Esophagus squamous epithelium (tissue), 4 donors: ENCODE measurements around the gene SMAP2.

Experiments used
- POLR2A ChIP-seq, 4 donors: fragments of 450-650 bp; IDR thresholded peaks; one replicate each; pipeline ENCODE4 v1.6.1; 2017; ENCODE audit warnings: antibody characterized with exemption in 4 of 4, mild to moderate bottlenecking in 4 of 4, moderate library complexity in 3 of 4
- TF ChIP-seq, protein P1 (sequence below), 6 experiments: fragments of 450-650 bp in 4 of 6; fragments of 200-600 bp in 2 of 6; sonication (generic) in 2 of 6; IDR thresholded peaks; one replicate each; pipeline ENCODE4 v1.5.1; 2016 to 2019; ENCODE audit warnings: antibody characterized with exemption in 6 of 6, mild to moderate bottlenecking in 4 of 6, moderate library complexity in 4 of 6

- TF ChIP-seq, protein P1, sequence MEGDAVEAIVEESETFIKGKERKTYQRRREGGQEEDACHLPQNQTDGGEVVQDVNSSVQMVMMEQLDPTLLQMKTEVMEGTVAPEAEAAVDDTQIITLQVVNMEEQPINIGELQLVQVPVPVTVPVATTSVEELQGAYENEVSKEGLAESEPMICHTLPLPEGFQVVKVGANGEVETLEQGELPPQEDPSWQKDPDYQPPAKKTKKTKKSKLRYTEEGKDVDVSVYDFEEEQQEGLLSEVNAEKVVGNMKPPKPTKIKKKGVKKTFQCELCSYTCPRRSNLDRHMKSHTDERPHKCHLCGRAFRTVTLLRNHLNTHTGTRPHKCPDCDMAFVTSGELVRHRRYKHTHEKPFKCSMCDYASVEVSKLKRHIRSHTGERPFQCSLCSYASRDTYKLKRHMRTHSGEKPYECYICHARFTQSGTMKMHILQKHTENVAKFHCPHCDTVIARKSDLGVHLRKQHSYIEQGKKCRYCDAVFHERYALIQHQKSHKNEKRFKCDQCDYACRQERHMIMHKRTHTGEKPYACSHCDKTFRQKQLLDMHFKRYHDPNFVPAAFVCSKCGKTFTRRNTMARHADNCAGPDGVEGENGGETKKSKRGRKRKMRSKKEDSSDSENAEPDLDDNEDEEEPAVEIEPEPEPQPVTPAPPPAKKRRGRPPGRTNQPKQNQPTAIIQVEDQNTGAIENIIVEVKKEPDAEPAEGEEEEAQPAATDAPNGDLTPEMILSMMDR (IDR thresholded peaks at IDR 0.05), result no peak
- no peak for TF ChIP-seq POLR2A (IDR thresholded peaks at IDR 0.05)
These were observed 12.8 kb downstream of the SMAP2 start for GRCh38 chr1:40386359-40386723.
